ENCODE results near the gene IFRD2. TPM values are rescaled to one million over a fixed set of nuclear protein-coding genes. Genes with fewer than 3 reads are reported as not detected.

Gene IFRD2
- total and polyA plus RNA-seq, 2 of the 13 experiments (the other 11 are each of a cell fraction or from before 2014, with no cell fraction given): 32.8 to 96.1 TPM

DNA sequence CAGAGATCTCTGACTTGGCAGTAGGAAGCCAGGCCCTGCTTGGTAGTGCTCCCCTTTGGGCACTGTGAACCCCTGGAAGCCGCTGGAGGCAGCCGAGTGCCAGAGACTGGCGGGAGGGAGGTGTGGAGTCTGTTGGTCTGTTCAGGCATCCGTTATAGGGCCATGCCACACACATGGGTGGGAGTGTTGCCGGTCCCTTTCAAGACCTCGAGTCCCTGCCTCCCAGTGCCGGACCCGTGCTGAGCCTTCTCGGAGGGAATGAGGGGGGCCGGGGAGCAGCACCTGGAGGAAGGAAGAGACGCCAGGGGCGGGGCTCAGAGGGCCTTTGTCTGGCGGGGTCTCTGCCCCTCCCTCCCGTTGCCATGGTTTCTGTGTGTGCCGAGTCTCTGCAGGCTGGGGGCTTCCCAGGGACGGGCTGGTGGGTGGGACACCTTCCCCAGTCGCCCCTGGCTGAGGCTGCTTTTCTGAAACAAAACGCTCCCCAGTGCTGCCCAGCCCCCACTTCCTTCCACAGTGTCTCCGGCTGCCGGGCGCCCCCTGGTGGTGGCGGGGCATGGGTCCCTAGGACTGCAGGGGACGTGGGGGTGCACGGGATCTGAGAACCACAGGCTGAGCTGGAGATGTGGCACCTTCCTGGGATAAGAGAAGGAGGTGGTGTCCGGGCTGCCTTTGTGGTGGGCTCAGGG, 46.3 kb downstream of the IFRD2 start (continued):
- TF ChIP-seq, protein P1, sequence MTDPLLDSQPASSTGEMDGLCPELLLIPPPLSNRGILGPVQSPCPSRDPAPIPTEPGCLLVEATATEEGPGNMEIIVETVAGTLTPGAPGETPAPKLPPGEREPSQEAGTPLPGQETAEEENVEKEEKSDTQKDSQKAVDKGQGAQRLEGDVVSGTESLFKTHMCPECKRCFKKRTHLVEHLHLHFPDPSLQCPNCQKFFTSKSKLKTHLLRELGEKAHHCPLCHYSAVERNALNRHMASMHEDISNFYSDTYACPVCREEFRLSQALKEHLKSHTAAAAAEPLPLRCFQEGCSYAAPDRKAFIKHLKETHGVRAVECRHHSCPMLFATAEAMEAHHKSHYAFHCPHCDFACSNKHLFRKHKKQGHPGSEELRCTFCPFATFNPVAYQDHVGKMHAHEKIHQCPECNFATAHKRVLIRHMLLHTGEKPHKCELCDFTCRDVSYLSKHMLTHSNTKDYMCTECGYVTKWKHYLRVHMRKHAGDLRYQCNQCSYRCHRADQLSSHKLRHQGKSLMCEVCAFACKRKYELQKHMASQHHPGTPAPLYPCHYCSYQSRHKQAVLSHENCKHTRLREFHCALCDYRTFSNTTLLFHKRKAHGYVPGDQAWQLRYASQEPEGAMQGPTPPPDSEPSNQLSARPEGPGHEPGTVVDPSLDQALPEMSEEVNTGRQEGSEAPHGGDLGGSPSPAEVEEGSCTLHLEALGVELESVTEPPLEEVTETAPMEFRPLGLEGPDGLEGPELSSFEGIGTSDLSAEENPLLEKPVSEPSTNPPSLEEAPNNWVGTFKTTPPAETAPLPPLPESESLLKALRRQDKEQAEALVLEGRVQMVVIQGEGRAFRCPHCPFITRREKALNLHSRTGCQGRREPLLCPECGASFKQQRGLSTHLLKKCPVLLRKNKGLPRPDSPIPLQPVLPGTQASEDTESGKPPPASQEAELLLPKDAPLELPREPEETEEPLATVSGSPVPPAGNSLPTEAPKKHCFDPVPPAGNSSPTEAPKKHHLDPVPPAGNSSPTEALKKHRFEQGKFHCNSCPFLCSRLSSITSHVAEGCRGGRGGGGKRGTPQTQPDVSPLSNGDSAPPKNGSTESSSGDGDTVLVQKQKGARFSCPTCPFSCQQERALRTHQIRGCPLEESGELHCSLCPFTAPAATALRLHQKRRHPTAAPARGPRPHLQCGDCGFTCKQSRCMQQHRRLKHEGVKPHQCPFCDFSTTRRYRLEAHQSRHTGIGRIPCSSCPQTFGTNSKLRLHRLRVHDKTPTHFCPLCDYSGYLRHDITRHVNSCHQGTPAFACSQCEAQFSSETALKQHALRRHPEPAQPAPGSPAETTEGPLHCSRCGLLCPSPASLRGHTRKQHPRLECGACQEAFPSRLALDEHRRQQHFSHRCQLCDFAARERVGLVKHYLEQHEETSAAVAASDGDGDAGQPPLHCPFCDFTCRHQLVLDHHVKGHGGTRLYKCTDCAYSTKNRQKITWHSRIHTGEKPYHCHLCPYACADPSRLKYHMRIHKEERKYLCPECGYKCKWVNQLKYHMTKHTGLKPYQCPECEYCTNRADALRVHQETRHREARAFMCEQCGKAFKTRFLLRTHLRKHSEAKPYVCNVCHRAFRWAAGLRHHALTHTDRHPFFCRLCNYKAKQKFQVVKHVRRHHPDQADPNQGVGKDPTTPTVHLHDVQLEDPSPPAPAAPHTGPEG (CRISPR knock-in tag; IDR thresholded peaks at IDR 0.05): no peak
- TF ChIP-seq KDM2A (CRISPR knock-in tag; IDR thresholded peaks at IDR 0.05; ENCODE audit: borderline replicate concordance, low read depth): peak; percentile 85
- TF ChIP-seq SRSF1 (optimal IDR thresholded peaks at IDR 0.05; ENCODE audit: low read depth, low read length): no peak
- TF ChIP-seq ZFYVE20 (CRISPR knock-in tag; IDR thresholded peaks at IDR 0.05; ENCODE audit: borderline replicate concordance, low read depth): no peak
- TF ChIP-seq ZNF33B (CRISPR knock-in tag; IDR thresholded peaks at IDR 0.05): no peak
- TF ChIP-seq GATA4 (IDR thresholded peaks at IDR 0.05; ENCODE audit: borderline replicate concordance, low read depth): no peak
- TF ChIP-seq TGIF2 (CRISPR knock-in tag; IDR thresholded peaks at IDR 0.05): no peak; the same call in 1 of the 2 replicates
- TF ChIP-seq MTA3 (CRISPR knock-in tag; IDR thresholded peaks at IDR 0.05): no peak
- TF ChIP-seq, protein P2, sequence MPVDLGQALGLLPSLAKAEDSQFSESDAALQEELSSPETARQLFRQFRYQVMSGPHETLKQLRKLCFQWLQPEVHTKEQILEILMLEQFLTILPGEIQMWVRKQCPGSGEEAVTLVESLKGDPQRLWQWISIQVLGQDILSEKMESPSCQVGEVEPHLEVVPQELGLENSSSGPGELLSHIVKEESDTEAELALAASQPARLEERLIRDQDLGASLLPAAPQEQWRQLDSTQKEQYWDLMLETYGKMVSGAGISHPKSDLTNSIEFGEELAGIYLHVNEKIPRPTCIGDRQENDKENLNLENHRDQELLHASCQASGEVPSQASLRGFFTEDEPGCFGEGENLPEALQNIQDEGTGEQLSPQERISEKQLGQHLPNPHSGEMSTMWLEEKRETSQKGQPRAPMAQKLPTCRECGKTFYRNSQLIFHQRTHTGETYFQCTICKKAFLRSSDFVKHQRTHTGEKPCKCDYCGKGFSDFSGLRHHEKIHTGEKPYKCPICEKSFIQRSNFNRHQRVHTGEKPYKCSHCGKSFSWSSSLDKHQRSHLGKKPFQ (CRISPR knock-in tag; IDR thresholded peaks at IDR 0.05; ENCODE audit: insufficient replicate concordance): no peak
- no peak; the same call in 1 of the 2 replicates for TF ChIP-seq ZNF547 (CRISPR knock-in tag; IDR thresholded peaks at IDR 0.05)
- TF ChIP-seq PAWR (CRISPR knock-in tag; IDR thresholded peaks at IDR 0.05; ENCODE audit: borderline replicate concordance): no peak
- TF ChIP-seq, protein P3, sequence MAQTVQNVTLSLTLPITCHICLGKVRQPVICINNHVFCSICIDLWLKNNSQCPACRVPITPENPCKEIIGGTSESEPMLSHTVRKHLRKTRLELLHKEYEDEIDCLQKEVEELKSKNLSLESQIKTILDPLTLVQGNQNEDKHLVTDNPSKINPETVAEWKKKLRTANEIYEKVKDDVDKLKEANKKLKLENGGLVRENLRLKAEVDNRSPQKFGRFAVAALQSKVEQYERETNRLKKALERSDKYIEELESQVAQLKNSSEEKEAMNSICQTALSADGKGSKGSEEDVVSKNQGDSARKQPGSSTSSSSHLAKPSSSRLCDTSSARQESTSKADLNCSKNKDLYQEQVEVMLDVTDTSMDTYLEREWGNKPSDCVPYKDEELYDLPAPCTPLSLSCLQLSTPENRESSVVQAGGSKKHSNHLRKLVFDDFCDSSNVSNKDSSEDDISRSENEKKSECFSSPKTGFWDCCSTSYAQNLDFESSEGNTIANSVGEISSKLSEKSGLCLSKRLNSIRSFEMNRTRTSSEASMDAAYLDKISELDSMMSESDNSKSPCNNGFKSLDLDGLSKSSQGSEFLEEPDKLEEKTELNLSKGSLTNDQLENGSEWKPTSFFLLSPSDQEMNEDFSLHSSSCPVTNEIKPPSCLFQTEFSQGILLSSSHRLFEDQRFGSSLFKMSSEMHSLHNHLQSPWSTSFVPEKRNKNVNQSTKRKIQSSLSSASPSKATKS (CRISPR knock-in tag; IDR thresholded peaks at IDR 0.05): no peak
- TF ChIP-seq ZNF292 (CRISPR knock-in tag; IDR thresholded peaks at IDR 0.05; ENCODE audit: borderline replicate concordance, low read depth): no peak
- TF ChIP-seq ZNF790 (CRISPR knock-in tag; IDR thresholded peaks at IDR 0.05; ENCODE audit: borderline replicate concordance): no peak
- TF ChIP-seq CBFB (CRISPR knock-in tag; IDR thresholded peaks at IDR 0.05): no peak
- TF ChIP-seq JARID2 (CRISPR knock-in tag; IDR thresholded peaks at IDR 0.05; ENCODE audit: insufficient replicate concordance): no peak
- no peak for TF ChIP-seq ZNF652 (CRISPR knock-in tag; IDR thresholded peaks at IDR 0.05; ENCODE audit: borderline replicate concordance, low read depth)
- peak; percentile 54; the same call in 1 of the 2 replicates for TF ChIP-seq YEATS4 (CRISPR knock-in tag; IDR thresholded peaks at IDR 0.05; ENCODE audit: borderline replicate concordance)
- TF ChIP-seq BCL6 (CRISPR knock-in tag; IDR thresholded peaks at IDR 0.05): peak; percentile 37; the same call in 1 of the 2 replicates
- TF ChIP-seq ZNF724P (CRISPR knock-in tag; IDR thresholded peaks at IDR 0.05; ENCODE audit: borderline replicate concordance): no peak
- TF ChIP-seq POLR2AphosphoS2 (IDR thresholded peaks at IDR 0.05; ENCODE audit: low read depth, low read length): no peak

Measured in HepG2 (cell line).